Prostate gland (tissue), 2 donors: ENCODE data around the gene ABTB1. TPM values are rescaled to one million over a fixed set of nuclear protein-coding genes. Genes with fewer than 3 reads are reported as not detected.
A peak's percentile ranks its signal among the peaks of the same experiment; 100 is the strongest.

Experiments used
- DNase-seq: peaks from one replicate; pipeline ENCODE4 v3.0.0-alpha.2; 2019; ENCODE audit warnings: low spot score
- H3K27ac ChIP-seq, 2 donors: fragments of 200-600 bp; sonication (generic); 2 replicates each; pipeline ENCODE4 v1.5.1; 2017 to 2019
- H3K27me3 ChIP-seq: fragments of 200-600 bp; sonication (generic); replicated peaks from 2 replicates; pipeline ENCODE4 v1.5.1; 2019; ENCODE audit not compliant: insufficient read depth
- H3K36me3 ChIP-seq, 2 donors: fragments of 200-600 bp; sonication (generic); 1 replicate in 1 of 2; 2 replicates in 1 of 2; pipeline versions ENCODE4 v1.5.1 to v1.8.1; 2017 to 2019
- H3K4me1 ChIP-seq: fragments of 200-600 bp; sonication (generic); replicated peaks from 2 replicates; pipeline ENCODE4 v1.5.1; 2019
- H3K4me3 ChIP-seq, 2 donors: fragments of 200-600 bp; sonication (generic); 2 replicates each; pipeline ENCODE4 v1.5.1; 2017 to 2019
- H3K9me3 ChIP-seq: fragments of 200-600 bp; sonication (generic); 2 replicates; pipeline ENCODE4 v1.5.1; 2017
- POLR2A ChIP-seq: fragments of 450-650 bp; IDR thresholded peaks from one replicate; pipeline ENCODE4 v1.6.1; 2016; ENCODE audit warnings: antibody characterized with exemption, mild to moderate bottlenecking
- POLR2AphosphoS5 ChIP-seq: sonication (generic); formaldehyde crosslinking; IDR thresholded peaks from one replicate; pipeline ENCODE4 v1.6.1; 2017; ENCODE audit warnings: antibody characterized with exemption
- WGBS: methylation state at CpG from one replicate; pipeline ENCODE4 v1.1.5; 2018; 5-methylcytosine and 5-hydroxymethylcytosine counted together
- intact Hi-C: fragments of 100-400 bp; cut with DNase I; formaldehyde crosslinking; loops from one replicate; pipeline ENCODE4 v1.14.2; 2022
- total RNA-seq, 2 donors: library from RNA; depleted of rRNA; stranded (reverse); fragments of >200 nt; gene quantifications; one replicate each; pipeline ENCODE4 v1.1.0, GENCODE V29; 2016
- TF ChIP-seq, protein P1 (sequence below), 4 experiments: fragments of 200-600 bp in 2 of 4; fragments of 450-650 bp in 2 of 4; sonication (generic) in 2 of 4; IDR thresholded peaks; 1 replicate in 3 of 4; 2 replicates in 1 of 4; pipeline ENCODE4 v1.5.1; 2016 to 2019; ENCODE audit warnings: antibody characterized with exemption in 4 of 4, mild to moderate bottlenecking in 2 of 4, moderate library complexity in 2 of 4

The ABTB1 gene
- total RNA-seq, 2 donors from 2014 or later: 33.4 to 60.2 TPM

DNA sequence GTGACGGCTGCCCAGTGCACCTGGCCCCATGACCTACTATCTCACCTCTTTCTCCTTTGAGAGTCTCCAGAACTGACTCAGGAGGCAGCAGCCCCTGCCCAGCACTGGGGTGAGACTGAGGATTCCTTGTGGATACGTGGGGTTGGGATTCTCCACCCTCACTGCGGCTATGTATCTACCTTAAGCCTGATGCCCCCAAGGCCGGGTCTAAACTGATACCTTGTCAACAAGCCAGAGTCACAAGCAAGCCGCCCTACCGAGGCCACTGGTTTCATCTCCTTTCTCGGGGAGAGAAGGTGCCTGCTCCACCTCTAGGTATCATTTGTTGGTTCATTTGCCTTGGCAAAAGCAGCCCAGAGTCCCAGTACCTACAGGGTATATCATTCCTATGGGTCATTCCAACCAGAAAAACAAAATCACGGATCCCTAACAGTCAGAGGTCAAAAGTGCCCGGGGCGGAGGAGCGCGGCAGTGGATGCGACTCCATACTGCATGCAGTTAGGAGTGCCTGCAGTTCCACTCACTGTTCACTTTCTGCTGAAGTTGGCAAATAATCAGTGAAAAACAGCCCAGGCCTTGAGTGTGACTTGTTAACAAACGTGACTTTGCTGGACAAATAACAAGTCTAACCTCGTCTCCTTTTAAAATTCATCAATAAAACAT is 47.5 kb downstream of the ABTB1 start:
- H3K27ac ChIP-seq: peak overlapping the region in 1 of 2 donors; percentile 28
- peaks cover 3% of the 10 kb centered on the region for H3K4me1 ChIP-seq
- no peak overlapping the region for H3K4me3 ChIP-seq
- H3K36me3 ChIP-seq: no peaks in the 10 kb centered on the region
- intact Hi-C loops: no loop called here
- WGBS: 75% methylated on average over 15 of the region's 15 CpGs
- no peaks in the 10 kb centered on the region for H3K9me3 ChIP-seq
- DNase-seq: peak; percentile 40
- no peaks in the 10 kb centered on the region for H3K27me3 ChIP-seq
- TF ChIP-seq, protein P1, sequence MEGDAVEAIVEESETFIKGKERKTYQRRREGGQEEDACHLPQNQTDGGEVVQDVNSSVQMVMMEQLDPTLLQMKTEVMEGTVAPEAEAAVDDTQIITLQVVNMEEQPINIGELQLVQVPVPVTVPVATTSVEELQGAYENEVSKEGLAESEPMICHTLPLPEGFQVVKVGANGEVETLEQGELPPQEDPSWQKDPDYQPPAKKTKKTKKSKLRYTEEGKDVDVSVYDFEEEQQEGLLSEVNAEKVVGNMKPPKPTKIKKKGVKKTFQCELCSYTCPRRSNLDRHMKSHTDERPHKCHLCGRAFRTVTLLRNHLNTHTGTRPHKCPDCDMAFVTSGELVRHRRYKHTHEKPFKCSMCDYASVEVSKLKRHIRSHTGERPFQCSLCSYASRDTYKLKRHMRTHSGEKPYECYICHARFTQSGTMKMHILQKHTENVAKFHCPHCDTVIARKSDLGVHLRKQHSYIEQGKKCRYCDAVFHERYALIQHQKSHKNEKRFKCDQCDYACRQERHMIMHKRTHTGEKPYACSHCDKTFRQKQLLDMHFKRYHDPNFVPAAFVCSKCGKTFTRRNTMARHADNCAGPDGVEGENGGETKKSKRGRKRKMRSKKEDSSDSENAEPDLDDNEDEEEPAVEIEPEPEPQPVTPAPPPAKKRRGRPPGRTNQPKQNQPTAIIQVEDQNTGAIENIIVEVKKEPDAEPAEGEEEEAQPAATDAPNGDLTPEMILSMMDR (IDR thresholded peaks at IDR 0.05): no peak
- TF ChIP-seq POLR2AphosphoS5: peak; percentile 52

DNA sequence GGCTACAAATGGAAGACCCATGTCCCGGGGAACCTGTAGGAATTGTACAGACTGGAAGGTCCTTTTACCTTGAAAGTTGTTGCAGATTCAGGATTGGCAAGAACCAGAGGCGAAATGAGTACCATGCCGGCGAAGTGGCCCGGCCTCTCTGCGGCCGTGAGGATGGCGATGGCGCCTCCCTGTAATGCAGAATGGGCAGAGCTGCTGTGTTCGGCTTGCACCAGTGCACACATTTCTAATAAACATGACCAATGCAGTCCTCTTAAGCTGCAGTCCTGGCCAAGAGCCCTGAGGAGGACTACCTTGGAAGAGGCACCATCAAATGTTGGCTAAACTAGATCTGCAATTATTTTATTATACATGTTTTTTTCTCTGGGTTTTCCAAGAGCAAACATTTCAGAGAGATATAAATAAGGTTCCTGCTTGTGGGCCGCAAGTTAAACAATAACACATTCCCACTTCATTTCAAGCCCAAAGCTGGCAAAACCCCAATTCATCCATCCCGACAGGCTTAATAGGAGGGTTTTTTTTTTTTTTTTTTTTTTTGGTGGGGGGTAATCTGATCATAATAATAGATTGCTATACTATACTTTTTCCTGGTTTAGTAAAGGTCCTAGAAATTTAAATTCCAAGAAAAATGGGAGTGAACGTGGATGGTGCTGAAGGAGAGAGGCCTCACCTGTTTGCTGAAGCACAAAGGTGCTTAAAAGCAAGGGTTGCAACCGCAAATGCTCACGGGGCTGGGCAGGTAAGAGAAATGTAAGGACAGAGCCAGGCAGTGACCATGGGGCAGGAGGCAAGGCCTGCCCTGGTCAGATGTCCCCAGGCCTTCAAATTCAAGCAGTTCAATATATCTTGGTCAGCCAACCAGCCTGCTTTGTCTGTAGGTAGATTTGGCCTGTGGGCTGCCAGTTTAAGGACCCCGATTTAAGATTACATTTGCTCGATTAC is 48.5 kb downstream of the ABTB1 start:
- no peaks in the 10 kb centered on the region for H3K36me3 ChIP-seq
- DNase-seq: peak; percentile 44

DNA sequence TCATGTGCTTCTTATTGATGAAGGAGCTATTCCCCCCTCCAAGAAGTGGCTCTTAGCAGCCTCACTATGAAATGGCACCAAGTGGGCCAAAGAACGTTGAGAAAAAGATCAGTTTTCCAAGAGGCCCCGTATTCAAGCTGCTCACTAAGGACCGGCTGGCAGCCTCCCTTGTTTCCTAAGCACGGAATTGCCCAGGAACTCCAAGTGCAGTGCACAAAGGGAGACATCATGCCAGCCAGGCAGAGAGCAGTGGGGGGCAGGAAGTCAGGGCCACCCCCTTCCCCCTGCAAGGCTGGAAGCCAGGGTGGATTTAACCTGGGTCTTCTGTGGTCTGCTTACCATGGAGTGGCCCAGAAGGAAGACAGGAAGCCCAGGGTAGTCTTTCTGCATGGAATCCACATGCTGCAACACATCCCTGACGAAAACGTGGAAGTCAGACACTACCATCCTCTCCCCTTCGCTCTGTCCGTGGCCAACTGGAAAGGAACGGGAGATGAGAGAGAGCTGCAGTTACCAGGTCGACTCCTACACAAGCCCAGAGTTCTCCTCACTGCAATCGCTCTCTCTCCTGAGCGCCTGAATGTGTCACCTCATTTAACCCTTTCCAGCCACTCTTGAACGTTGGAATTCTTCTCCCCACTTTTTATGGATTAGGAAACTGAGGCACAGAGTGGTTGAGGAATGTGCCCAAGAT is 49.5 kb downstream of the ABTB1 start:
- WGBS: 49% methylated on average over 13 of the region's 13 CpGs
- intact Hi-C loops: no loop called here
- TF ChIP-seq POLR2AphosphoS5 (no peak), POLR2A (no peak)
- TF ChIP-seq, protein P1 (IDR thresholded peaks at IDR 0.05): no peak
- no peak for DNase-seq
- Histone ChIP-seq H3K9me3 (no peaks in the 10 kb centered on the region), H3K36me3 (no peaks in the 10 kb centered on the region), H3K4me1 (peaks cover 3% of the 10 kb centered on the region), H3K4me3 (no peak overlapping the region), H3K27me3 (no peaks in the 10 kb centered on the region), H3K27ac (peak overlapping the region in 1 of 2 donors; percentile 47)

More for the DNA sequence above, 48.5 kb downstream of the ABTB1 start:
- TF ChIP-seq POLR2AphosphoS5: no peak
- TF ChIP-seq POLR2A: no peak
- TF ChIP-seq, protein P1 (IDR thresholded peaks at IDR 0.05): no peak
- Histone ChIP-seq H3K4me3 (no peak overlapping the region), H3K27ac (peak overlapping the region in 1 of 2 donors; percentile 47), H3K9me3 (no peaks in the 10 kb centered on the region), H3K27me3 (no peaks in the 10 kb centered on the region), H3K4me1 (peaks cover 3% of the 10 kb centered on the region)
- 67% methylated on average over 17 of the region's 17 CpGs for WGBS
- intact Hi-C loops: no loop called here

DNA sequence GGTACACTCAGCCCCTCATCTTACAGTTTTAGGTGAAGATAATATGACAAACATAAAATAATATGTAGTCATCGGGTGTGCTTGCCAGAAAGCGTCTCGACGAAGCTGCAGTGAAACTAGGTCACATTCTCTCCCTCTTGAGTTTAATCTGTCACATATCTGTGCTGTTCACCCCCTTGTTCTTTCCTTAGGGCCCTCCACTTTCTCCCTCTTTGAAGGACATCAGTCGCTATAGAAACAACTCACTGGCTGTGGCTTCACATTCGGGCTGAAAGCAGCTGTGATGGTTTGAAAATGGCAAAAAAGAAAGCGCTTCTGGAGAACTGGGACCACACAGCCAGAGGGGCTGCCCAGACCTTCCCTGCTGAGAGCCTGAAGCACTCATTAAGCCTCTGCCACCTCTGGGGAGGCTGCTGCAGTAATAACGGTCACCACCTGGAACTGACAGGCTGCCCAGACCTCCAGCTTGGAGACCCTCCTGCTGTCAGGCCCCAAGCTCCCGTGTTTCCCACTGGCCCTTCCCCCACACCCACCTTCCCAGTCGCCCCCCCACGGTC is 50.3 kb downstream of the ABTB1 start:
- Histone ChIP-seq H3K27me3 (no peaks in the 10 kb centered on the region), H3K27ac (peak overlapping the region in 1 of 2 donors; percentile 35), H3K36me3 (no peaks in the 10 kb centered on the region), H3K4me1 (peaks cover 3% of the 10 kb centered on the region), H3K4me3 (no peak overlapping the region), H3K9me3 (no peaks in the 10 kb centered on the region)
- intact Hi-C loops: no loop called here
- TF ChIP-seq, protein P1 (IDR thresholded peaks at IDR 0.05): no peak
- no peak for TF ChIP-seq POLR2AphosphoS5
- no peak for TF ChIP-seq POLR2A
- 43% methylated on average over 11 of the region's 11 CpGs for WGBS
- no peak for DNase-seq
